ENCODE data around the gene PRR29. TPM values are rescaled to one million over a fixed set of nuclear protein-coding genes. Genes with fewer than 3 reads are reported as not detected.

PRR29 gene
- total RNA-seq, 4 donors from 2014 or later, result 0.20 to 1.3 (median 0.63) TPM; not detected in 1

- H3K9me3 ChIP-seq, result no peaks in the 10 kb centered on the region
- 88% methylated on average over 19 of the region's 19 CpGs for WGBS, 2 donors
- H3K4me1 ChIP-seq, result no peaks in the 10 kb centered on the region
- H3K27me3 ChIP-seq, result no peaks in the 10 kb centered on the region
- DNase-seq (ENCODE audit: low spot score in 2 of 2), result no peak
- TF ChIP-seq POLR2A (IDR thresholded peaks at IDR 0.05) (no peak), EP300 (IDR thresholded peaks at IDR 0.05) (no peak)
- no peaks in the 10 kb centered on the region for H3K36me3 ChIP-seq
- no peak overlapping the region for H3K4me3 ChIP-seq
- H3K27ac ChIP-seq, result no peak overlapping the region
Measured at GRCh38 chr17:63967953-63968352, 30.2 kb upstream of the PRR29 start.

- WGBS, 2 donors, result 64 to 70% methylated on average over 10 of the region's 10 CpGs
- TF ChIP-seq POLR2A (IDR thresholded peaks at IDR 0.05), result no peak
- TF ChIP-seq EP300 (IDR thresholded peaks at IDR 0.05), result no peak
- TF ChIP-seq CTCF (IDR thresholded peaks at IDR 0.05), result no peak
- H3K36me3 ChIP-seq, result no peaks in the 10 kb centered on the region
Measured at GRCh38 chr17:63969278-63969677, 28.9 kb upstream of the PRR29 start.

GRCh38 chr17:63972796-63973195, 25.4 kb upstream of the PRR29 start, which contains the start of gene SCN4A:
Gene SCN4A (minus strand): TSS chr17:63972918. CDS start chr17:63972841, 77 bp downstream.
- Histone ChIP-seq H3K4me3 (no peak within 1 kb of the TSS), H3K9me3 (no peaks in the 10 kb centered on the region), H3K36me3 (no peaks in the 10 kb centered on the region), H3K27ac (no peak within 1 kb of the TSS), H3K4me1 (no peaks in the 10 kb centered on the region), H3K27me3 (no peaks in the 10 kb centered on the region)
- no peak for TF ChIP-seq CTCF (IDR thresholded peaks at IDR 0.05)
- no peak for TF ChIP-seq POLR2A (IDR thresholded peaks at IDR 0.05)
- DNase-seq (ENCODE audit: low spot score in 2 of 2), result no peak
- WGBS, 2 donors, result 82 to 95% methylated on average over 4 to 11 of the region's 14 CpGs

More at GRCh38 chr17:63969278-63969677, 28.9 kb upstream of the PRR29 start:
- Histone ChIP-seq H3K9me3 (no peaks in the 10 kb centered on the region), H3K4me1 (no peaks in the 10 kb centered on the region), H3K27ac (no peak overlapping the region), H3K4me3 (no peak overlapping the region), H3K27me3 (no peaks in the 10 kb centered on the region)
- DNase-seq (ENCODE audit: low spot score in 2 of 2), result no peak

GRCh38 chr17:63973247-63973646, 24.9 kb upstream of the PRR29 start:
- H3K4me3 ChIP-seq, result no peak overlapping the region
- TF ChIP-seq POLR2A (IDR thresholded peaks at IDR 0.05) (no peak), CTCF (IDR thresholded peaks at IDR 0.05) (no peak), EP300 (IDR thresholded peaks at IDR 0.05) (no peak)
- WGBS, 2 donors, result 93 to 96% methylated on average over 6 of the region's 6 CpGs
- no peak overlapping the region for H3K27ac ChIP-seq
- H3K4me1 ChIP-seq, result no peaks in the 10 kb centered on the region
- H3K27me3 ChIP-seq, result no peaks in the 10 kb centered on the region
- DNase-seq (ENCODE audit: low spot score in 2 of 2), result no peak
- H3K36me3 ChIP-seq, result no peaks in the 10 kb centered on the region
- H3K9me3 ChIP-seq, result no peaks in the 10 kb centered on the region

- Histone ChIP-seq H3K27me3 (no peaks in the 10 kb centered on the region), H3K4me1 (no peaks in the 10 kb centered on the region)
- WGBS, 2 donors, result 78 to 88% methylated on average over 12 of the region's 12 CpGs
Measured at GRCh38 chr17:63973930-63974593, 24.1 kb upstream of the PRR29 start.

More at GRCh38 chr17:63973930-63974593, 24.1 kb upstream of the PRR29 start:
- no peak overlapping the region for H3K27ac ChIP-seq
- no peak for TF ChIP-seq EP300 (IDR thresholded peaks at IDR 0.05)
- TF ChIP-seq POLR2A (IDR thresholded peaks at IDR 0.05), result no peak
- TF ChIP-seq CTCF (IDR thresholded peaks at IDR 0.05), result no peak
- no peak overlapping the region for H3K4me3 ChIP-seq
- H3K36me3 ChIP-seq, result no peaks in the 10 kb centered on the region
- DNase-seq (ENCODE audit: low spot score in 2 of 2), result no peak
- H3K9me3 ChIP-seq, result no peaks in the 10 kb centered on the region
